T47D (cell line): ENCODE data around the gene PER2.

ENCODE experiments used
- DNase-seq, 2 experiments: peaks; one replicate each; pipeline versions ENCODE4 v3.0.0 to v3.0.0-alpha.2; 2011 to 2012; ENCODE audit warnings: low read depth in 1 of 2, low spot score in 1 of 2
- JUND ChIP-seq: IDR thresholded peaks from 2 replicates; pipeline ENCODE4 v1.6.1; 2012; ENCODE audit warnings: low read depth
- in situ Hi-C: cut with HindIII; loops from 2 replicates; pipeline ENCODE4 v1.10.0; 2016; ENCODE audit warnings: low sequenced_read_pairs, low pct_unique_long_range_greater_than_20kb

The PER2 gene

DNA sequence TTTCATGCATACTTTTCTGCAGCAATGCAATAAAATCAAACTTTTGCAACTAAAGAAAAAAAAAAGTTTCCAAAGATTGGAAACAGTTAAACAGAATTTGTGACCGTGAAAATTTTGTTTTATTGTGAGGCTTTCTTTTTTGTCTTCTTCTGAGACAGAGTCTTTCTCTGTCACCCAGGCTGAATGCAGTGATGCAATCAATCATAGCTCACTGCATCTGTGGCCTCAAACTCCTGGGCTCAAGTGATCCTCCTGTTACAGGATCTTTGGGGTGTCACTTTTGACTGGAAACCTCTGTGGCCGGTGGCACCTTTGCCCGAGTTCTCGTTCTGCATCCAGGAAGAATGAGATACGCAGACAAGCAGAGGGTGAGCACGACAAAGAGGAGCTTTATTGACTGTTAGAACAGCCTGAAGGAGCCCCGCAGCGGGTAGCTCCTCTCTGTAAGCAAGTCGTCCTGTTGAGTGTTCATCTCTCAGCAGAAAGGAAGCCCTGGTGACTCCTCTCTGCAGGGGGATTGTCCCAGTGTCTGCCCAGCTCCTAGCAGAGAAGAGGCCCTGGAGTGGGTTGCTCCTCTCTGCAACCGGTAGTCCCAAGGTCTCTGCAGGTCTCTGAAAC is 68.0 kb downstream of the PER2 start:
- in situ Hi-C loops: no loop called here
- TF ChIP-seq JUND: no peak
- no peak for DNase-seq

DNA sequence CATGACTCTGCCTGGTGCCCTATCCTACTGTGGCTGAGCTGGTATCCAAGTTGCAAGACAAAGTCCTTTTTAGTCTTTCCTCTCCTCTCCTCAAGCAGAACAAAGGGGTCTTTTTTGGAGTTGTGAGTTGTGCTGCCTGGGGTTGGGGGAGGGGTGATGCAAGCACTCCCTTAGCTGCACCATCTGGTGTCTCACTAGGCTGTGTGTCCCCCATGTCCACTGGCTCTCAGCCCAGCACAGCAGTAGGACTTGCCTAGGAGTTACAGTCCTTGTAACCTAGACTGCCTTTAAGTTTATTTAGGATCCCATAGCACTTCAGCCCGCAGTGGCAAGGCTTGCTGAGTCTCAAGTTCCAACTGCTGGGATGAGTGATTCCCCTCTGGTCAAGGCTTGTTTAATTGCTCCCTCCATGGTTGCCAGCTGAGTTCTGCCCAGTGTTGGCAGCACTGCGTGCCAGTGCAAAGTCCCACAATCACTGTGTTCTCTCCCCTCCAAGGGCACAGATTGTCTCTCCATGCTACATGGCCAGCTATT is 71.7 kb downstream of the PER2 start:
- in situ Hi-C loops: no loop called here
- no peak for TF ChIP-seq JUND
- DNase-seq: no peak

DNA sequence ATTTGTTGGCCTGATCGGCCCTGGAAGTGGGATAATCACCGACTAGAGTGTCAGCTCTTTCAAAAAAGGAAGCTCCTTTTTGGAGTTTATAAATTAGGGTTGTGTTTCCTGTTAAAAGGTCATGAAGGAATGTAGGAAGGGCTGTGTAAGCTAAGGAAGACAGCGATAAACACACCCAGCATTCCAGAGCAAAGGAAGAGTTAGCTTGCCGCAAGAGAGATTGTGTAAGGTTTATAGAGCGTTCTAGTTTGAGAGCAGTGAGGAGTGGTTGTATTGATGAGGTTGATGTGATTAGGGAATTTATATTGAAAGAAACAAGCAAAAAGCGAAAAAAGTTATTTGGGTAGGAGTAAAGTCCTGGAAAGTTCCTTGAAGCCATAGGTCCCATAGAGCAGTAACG is 81.4 kb downstream of the PER2 start:
- no peak for TF ChIP-seq JUND
- DNase-seq: no peak
- in situ Hi-C loops: no loop called here

- no peak for DNase-seq
- no peak for TF ChIP-seq JUND
- in situ Hi-C loops: no loop called here
Observed at GRCh38 chr2:238203973-238204683, 84.3 kb downstream of the PER2 start.

GRCh38 chr2:238203094-238203972 is 85.1 kb downstream of the PER2 start, which contains the start of gene ILKAP:
Gene ILKAP (minus strand): TSS chr2:238203695. CDS start chr2:238203553, 142 bp downstream.
- in situ Hi-C loops: no loop called here
- TF ChIP-seq JUND: no peak
- peak; percentile 87 to 98 for DNase-seq

- no peak for TF ChIP-seq JUND
- in situ Hi-C loops: no loop called here
- DNase-seq: peak in 1 of 2 experiments; percentile 23
Observed at GRCh38 chr2:238202326-238203093, 85.9 kb downstream of the PER2 start.
